Measurements from ENCODE around the gene LCAT.
"Not testable (repeated sequence)": the region's sequence is repeated elsewhere in the genome, so short reads cannot be mapped to it uniquely, and the experiment has no call there.

The LCAT gene

DNA sequence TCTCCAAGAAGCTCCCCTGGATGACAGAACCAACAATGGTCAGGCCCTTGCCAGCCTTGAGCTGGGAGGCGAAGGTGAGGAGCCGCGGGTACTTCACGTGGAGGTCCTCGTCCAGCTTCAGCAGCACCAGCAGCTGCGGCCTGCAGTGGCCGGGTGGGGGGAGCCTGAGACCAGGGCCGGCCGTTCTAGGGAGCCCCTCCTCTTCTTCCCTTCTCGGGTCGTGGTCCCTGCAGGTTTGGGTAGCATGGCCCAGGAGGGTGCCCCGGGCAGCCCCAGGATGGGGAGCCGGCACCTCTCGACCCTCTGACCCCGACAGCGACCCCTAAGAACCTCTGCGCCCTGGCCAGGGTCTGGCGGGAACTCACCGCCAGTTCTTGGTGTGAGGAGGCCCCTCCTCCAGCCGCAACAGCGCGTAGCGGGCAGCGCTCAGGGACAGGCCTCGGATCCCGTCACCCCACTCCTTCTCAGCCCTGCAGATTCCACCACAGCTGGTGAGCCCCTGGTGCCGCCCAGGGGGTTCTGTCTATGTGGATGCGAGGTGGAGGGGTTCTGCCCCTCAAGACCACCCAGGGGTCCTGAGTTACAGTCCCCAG is 3.1 kb upstream of the LCAT start:
- no peak for DNase-seq (ENCODE audit: low read depth)

DNA sequence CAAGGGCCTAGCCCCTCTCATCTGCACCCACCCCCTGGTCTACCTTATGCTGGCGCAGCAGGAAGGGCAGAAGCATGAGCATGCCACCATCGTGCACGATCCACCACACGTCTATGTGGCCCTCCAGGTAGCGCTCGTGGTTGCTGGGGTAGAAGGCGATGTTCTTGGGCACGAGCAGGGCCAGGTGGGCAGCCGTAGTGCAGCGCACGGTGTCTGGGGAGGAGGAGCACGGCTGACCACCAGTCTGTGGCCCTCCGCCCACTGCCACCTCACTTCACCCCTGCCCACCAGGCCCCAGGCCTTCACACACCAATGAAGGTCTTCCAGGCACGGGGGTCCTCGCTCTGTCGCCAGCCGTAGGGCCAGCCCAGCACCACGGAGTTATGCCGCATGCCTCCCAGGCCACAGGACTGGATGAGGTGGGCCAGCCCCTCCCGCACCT is 2.2 kb upstream of the LCAT start:
- no peak for DNase-seq (ENCODE audit: low read depth)

DNA sequence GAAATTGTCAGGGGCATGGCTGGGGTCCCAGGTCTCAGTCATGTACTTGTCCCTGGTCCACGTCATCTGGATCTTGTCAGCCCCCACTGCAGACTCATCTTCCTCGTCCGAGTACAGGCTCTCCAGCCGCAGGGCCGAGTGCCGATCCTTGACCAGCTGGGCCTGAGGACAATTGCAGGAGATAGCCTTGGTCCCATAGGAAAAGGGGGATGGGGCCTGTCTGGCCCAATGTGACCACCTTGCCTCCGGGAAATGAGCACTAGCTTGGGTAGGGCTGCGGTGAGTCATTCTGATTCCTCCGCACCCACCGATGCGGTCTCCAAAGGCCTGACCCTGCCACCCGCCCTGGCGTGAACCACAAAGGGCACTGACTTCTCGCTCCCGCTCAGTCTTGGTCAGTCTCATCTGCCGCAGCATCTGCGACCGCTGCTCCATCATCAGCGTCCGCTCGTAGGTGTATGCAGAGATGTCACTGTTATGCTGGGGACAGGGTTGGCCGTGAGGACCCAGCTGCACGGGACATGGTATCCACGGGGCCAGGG is 1.5 kb upstream of the LCAT start:
- no peak for DNase-seq (ENCODE audit: low read depth)

DNA sequence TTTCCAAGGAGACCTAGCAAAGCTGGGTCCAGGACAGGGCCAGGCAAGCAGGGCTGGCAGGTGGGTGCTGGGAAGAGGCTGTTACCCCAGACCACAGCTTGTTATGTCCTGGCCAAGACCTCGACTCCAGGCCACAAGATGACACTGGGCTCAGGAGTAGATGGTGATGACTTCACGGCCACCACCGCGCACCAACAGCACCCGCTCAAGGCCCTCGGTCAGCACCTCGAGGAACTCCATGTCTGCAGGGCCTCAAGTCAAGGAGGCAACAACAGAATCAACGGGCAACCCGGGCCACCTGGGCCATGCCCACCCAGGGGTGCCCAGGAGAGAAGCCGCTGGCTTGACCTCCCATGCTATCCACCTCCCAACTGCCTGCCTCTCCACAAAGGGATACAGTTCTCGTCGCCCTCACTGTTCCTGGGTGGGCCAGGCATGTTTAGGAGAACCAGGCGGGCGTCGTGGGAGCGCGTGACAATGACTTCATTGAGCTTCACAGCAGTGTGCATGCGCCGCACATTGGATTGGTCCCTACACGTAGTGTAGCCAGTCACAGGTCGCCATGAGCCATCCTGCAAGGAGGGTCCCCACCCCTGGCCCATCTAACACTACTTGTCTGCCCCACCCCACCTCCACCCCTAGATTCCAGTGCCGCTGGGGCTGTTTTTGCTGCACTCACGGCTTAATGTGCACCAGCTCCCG is 921 bp upstream of the LCAT start:
- DNase-seq (ENCODE audit: low read depth): no peak

DNA sequence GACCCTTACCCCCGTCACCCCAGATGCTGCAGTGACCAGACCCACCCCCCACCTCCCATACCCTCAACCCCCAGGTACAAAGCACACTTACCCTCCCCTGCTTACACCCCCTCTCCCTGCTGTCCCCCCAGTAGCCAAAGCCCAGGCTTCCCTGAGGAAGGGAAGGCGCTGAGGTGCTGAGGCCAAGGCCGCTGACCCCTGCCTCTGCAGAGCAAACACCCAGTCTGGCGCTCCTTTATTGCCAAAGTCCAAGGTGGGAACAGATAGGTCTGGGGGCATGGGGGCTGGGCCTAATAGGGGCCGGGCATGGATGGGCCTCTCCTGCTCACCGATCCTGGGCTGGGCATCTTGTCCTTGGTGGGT is 683 bp downstream of the LCAT start:
- DNase-seq (ENCODE audit: low read depth): no peak

DNA sequence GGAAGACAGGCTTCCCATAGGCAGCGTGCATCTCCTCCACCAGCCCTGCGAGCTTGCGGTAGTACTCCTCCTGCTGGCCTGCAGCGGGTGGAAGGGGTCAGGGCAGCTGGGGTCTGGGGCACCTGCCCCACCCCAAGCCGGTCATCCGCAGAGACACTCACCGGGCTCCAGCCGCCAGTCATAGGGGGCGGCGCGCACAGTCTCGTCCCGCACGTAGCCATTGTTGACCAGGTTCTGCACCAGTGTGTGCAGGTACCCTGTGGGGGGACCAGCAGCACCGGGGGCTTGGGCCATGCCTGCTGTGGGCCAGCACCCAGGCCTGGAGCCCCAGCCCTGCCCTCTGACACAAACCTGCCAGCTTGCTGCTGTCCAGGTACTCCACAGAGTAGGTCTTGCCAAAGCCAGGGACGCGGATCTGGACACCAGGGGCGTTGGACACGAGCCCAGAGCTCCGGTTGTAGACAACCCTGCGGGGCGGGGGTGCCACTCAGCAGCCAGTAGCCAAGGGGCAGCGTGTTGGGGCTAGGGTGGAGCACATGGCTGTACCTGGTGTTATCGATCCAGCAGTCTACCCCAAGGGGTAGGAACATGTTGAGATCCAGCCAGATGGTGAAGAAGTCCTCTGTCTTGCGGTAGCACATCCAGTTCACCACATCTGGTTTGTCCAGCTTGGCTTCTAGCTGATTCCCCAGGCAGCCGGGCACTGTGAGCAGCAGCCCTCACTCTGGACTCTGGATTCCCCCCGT is 1.2 kb downstream of the LCAT start:
- no peak for DNase-seq (ENCODE audit: low read depth)

DNA sequence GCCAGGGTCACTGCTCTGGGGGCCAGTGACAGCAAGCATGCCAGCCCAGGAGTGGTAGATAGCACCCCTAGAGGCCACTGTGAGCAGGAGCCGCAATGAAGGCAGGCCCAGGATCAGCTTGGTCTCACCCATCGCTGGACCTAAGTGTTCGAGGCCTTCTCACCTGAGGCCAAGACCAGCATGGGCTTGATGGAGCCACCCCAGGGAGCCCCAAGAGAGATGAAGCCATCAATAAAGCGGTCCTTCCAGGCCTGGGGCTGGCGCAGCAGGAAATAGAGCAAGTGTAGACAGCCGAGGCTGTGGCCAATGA is 1.8 kb downstream of the LCAT start:
- DNase-seq (ENCODE audit: low read depth): no peak

DNA sequence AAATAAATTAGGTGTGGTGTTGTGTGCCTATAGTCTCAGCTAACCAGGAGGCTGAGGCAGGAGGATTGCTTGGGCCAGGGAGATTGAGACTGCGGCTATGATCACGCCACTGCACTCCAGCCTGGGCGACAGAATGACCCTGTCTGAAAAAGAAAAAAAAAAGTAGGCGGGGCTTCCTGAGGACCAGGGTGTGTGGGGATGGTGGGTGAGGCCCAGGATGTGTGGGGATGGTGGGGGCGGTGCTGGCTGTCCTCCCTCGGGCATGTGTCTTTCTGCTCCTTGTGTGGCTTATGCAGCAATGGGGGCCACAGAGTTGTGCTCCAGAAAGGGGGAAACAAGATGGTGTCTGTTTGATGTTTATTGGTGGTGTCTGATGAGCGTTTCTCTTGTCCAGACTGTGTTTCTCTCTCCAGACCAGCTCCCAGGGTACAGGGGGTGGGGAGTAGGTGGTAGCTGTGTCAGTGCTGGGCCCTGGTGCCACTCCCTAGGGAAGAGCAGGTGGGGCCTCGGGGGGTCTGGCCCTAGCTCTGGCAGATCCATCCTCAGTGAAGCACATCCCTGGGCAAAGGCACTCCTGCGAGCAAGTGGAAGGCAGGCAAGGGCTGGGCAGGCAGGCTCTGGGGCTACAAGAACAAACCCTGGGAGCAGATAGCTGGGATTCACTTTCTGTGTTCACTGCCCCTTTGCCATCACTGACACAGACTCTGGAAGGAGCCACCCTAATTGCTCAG is 2.3 kb downstream of the LCAT start:
- no peak for DNase-seq (ENCODE audit: low read depth)

DNA sequence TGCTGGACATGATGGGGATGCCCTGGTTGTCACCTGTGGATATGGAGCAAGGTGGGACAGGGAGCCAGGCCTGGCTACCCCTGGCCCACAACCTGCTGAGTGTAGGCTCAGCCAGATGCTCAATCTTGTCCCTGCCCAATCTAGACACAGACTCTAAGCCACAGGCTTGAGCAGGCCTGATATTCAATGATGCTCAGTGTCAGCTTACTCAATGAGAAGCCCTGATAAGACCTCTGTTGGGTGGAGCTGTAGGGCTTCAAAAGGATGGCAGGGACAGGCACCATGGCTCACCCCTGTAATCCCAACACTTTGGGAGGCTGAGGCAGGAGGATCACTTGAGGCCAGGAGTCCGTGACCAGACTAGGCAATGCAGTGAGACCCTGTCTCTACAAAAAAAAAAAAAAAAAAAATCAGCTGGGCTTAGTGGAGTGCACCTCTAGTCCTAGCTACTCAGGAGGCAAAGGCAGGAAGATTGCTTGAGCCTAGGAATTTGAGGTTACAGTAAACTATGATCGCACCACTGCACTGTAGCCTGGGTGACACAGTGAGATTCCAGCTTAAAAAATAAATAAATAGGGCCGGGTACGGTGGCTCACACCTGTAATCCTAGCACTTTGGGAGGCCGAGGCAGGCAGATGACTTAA is 3.4 kb downstream of the LCAT start:
- no peak for DNase-seq (ENCODE audit: low read depth)

DNA sequence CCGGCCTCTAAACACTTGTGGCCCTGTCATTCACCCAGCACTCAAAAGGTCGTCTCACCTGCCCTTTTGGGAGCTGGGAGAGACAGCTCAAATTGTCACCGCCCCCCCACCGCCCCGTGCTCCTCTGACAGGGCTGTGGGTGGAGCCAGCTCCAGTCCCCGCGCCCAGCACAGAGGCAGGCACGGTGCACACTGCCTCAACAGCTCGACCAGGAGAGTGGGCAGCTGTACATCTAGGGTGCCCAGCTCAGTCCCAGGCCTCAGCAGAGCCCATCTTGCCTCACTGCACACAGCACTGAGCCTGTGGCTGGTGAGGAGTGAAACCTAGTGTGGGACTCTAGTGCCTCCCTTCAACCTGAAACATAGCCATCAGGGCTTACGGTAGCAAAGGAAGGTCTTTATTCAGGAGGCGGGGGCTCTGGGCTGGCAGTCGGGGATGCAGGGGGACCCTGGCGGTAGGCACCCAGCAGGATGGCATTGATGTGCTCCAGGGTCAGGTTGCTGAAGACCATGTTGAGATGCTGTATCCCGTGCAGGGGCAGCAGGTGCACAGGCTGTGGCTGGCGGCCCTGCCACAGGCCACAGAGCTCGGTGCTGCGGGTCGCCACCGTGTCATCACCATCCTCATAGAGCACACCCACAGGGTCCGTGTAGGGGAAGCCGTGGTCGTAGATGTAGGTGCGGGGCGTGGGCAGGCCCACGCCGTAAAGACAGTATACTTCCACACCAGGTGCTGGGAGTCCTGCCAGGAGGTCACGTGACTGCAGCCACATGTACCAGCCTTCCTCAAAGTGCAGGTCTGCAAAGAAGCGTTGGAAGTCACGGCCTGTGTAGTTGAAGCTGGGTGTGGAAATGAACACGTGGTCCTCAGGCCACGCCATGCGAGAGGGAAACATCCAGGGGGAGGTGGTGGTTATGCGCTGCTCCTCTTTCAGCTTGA is 4.1 kb downstream of the LCAT start:
- no peak for DNase-seq (ENCODE audit: low read depth)

DNA sequence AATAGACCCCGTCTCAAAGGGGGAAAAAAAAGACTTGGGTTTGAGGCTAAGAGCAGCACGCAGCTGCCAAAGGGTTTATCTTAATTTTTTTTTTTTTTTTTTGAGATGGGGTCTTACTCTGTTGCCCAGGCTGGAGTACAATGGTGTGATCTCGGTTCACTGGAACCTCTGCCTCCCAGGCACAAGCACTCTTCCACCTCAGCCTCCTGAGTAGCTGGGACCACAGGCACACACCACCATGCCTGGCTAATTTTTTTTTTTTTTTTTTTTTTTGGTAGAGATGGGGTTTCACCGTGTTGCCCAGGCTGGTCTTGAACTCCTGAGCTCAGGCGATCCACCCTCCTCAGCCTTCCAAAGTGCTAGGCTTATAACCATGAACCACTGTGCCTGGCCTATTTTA is 6.2 kb downstream of the LCAT start:
- not testable (repeated sequence) for DNase-seq (ENCODE audit: low read depth)

DNA sequence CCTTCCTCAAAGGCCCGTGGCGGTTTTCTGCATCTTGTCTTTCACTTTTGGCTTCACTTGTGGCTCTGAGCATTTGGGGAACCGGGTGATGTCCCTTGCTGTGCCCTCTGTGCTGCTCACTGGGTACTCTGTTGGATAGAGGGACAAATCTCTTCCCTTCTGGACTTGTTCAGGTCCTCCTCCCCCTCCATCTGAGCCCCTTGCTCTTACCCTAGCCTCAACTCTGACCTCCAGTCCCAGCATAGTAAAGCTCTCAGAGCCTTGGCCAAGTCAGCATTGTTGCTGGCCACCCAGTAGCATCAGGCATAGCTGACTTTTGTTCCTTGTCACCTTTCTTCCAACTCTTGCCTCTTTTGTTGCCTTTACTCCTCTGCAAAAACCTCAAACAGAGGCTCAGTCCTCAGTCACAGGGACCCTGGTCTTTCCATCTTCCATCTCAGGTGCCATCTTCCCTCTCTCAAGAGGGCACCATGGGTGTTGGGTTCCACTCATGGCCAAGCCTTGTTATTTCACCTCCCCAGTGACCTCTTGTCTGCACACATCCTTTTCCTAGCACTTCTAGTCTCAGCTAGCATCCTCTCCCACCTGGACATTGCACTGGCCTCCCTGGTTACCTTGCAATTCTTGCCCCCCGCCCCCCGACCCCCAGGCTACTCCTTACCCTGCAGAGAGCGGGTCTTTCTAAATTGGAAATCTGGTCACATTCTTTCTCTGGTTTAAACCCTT is 6.9 kb downstream of the LCAT start:
- DNase-seq (ENCODE audit: low read depth): no peak

DNA sequence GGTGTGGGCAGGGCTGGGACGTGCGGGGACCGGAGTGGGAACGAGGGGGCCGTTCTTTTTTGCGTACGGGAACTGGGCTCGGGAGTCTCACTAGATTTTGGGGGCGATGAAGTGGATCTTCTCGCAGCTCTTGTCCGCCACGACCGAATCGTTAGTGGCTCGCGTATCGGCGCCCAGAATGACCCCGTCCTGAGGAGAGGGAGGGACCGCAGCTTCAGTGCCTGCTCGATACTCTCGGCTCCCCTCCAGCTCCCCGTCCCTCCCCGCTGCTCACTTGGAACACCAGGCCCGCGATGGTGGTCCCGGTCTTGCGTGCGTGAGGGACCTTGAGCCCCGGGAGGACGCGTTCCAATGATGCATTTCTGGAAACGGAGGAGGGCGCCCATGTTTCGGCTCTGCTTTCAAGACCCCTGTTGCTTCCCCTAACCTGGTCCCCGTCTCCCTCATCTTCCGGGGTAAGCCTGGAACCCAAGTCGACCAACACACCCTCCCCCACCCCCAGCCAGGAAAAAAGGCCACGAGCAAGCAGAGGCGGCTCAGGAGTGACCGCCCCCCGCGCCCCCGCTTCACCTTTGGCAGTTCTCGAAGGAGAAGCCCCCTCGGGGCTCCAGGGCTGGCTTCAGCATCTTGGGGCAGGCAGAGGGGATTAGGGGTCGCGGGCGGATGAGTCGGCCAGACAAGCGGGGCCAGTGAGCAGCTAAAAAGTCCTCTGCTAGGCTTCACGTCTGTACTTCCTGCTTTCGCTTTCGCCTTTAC is 7.6 kb downstream of the LCAT start, which contains the start of gene PSMB10:
PSMB10 (minus strand) TSS at position 727 of the 756 bp plus-strand sequence; CDS start at position 626, 101 bp downstream.
- DNase-seq (ENCODE audit: low read depth): peak; percentile 61

DNA sequence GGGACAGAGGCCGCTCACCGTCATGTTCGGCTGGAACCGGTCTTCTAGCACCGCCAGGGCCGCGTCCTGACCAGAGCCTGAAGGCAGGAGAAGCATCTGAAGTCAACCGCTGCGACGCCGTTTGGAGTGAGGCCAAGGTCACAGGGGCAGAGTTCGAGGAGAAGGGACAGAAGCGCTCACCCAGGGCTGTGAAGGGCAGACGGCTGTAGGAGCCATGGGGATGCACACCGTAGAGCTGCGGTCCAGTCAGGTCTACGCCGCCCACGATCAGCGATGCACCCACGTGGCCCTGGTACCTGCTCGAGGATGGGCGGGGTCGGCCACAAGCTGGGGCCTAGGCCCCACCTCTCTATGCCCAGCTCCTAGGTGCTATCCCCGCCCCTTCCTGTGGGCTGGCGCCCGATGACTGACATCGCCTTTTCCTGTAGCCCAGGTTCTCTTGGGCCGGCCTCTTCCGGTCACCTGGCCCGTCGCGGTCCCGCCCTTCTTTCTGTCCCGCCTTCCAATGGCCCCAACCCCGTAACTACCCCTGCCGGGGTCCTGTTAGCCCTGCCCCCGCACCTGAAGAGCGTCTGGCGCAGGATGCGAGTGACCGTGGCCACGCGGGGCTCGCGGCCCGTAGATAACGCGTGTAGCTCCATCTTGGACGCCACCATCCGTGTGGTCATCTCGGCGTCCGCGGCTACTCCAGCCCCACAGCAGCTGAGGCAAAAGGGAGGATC is 8.4 kb downstream of the LCAT start:
- peak; percentile 91 for DNase-seq (ENCODE audit: low read depth)

DNA sequence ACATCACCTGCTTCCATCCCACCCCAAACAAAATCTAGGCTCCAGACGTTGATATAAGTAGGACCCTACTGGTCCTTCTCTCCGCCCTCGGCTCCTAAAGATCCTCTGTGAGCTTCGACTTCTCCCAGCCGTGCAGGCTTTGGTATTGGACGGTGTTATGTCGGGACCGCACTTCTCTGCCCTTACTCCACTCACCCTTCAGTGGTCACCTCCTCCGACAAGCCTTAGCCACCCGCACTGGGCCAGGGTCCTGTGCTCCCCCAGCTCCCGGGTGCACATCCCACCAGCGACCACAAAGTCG is 8.9 kb downstream of the LCAT start:
- no peak for DNase-seq (ENCODE audit: low read depth)

DNA sequence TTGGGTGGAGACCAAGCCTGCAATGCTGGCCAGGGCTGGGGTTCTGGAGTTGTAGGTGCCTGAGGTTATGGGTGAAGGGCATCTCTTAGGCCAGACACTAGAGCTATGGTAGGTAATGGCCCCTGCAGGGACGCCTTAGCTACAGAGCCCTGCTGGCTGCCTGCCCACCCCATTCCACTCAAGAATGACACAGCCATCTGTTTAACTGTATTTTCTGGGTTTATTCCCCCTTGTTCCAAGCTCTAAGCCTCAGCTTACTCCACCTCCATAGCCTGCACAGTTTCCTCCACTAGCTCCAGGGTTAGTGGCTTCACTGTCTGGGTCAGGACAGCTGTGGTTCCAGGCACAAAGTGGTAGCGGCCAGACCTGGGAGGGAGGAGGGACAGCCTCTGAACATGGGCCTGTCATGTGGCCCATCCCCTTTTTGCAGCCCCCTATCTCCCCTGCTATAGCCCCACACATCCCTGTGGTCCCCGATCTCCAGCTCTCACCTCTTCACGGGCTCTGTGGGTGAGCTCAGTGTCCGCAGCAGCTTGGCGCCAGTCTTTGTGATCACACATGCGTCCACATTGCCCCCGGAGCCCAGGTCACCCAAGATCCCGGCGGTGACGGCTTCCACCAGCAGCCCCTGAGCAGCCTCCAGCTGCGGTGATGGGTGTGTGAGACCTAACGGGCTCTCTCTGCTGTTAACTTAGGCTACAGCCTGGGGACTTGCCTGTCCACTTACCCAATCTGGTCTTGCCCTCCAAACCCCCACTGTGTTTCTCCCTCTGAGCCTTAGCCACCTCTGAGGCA is 9.4 kb downstream of the LCAT start:
- DNase-seq (ENCODE audit: low read depth): no peak

DNA sequence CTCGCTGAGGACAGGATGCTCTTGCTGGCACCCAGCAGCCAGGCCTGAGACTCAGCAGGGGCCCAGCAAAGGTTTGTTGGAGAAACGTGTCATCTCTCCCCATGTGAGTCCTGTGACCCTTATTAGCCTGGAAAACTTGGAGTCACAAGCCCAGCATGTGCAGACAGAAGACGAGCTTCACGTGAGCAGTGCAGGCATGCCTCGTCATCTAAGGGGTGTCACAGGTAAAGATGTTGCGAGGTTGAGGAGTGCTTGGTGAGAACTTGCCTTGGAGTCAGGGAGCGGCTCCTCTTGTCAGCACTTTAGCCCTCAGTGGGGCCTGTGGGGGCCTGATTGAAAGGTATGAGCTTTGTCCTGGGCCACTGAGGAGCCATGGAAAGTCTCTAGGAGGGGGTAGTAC is 10.1 kb downstream of the LCAT start:
- no peak for DNase-seq (ENCODE audit: low read depth)

DNA sequence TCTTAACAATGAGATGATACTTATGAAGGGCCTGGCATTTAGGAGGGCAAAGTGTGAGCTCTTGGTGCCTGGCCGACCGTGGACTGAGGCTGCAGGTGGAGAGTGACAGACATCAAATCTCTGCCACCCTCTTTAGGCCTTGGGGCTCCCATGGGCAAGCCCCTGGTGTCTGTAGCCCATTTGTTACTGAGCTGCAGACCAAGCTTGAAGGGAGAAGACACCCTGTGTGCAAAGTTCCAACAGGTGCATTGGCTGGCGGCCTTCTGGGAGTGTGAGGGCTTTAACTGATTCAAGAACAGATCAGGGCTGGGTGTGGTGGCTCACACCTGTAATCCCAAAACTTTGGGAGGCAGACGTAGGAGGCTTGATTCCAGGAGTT is 11.5 kb downstream of the LCAT start:
- no peak for DNase-seq (ENCODE audit: low read depth)
